Endothelial cell of umbilical vein (primary cell): ENCODE measurements around the gene CAMTA1. TPM values are rescaled to one million over a fixed set of nuclear protein-coding genes. Genes with fewer than 3 reads are reported as not detected.

Experiments used
- BruUV-seq: library from RNA; stranded (reverse); fragments of 400-500 nt; replicated peaks from 2 replicates; lab custom pipeline; 2021; lab: Mats Ljungman, UMichigan
- CTCF ChIA-PET: fragments of 300-600, 350-600 bp; sonication (Branson Sonifier 250); formaldehyde crosslinking; loops from one replicate; lab custom pipeline; 2021; ENCODE audit warnings: antibody characterized with exemption, inconsistent platforms; lab: Charles Lee
- POLR2A ChIA-PET: fragments of 300-600, 350-600 bp; sonication (Branson Sonifier 250); formaldehyde crosslinking; loops from one replicate; lab custom pipeline; 2021; ENCODE audit warnings: antibody characterized with exemption, inconsistent platforms; lab: Charles Lee
- DNase-seq: peaks from one replicate; pipeline ENCODE4 v3.0.0-alpha.2; 2011; ENCODE audit warnings: low read depth, low spot score
- FAIRE-seq: peaks from 2 replicates; lab custom pipeline; 2011; peaks lifted over from hg19 to GRCh38; lab: Jason Lieb, UNC
- H2AFZ ChIP-seq: 2 replicates; pipeline ENCODE4 v1.6.0; 2012; ENCODE audit warnings: low read depth, low read length, control low read depth, inconsistent platforms
- H3K27ac ChIP-seq: 2 replicates; pipeline ENCODE4 v1.5.1; 2011; ENCODE audit warnings: low read depth, mild to moderate bottlenecking, control low read depth, low read length, moderate library complexity; ENCODE audit not compliant: insufficient read depth
- H3K27me3 ChIP-seq, 2 experiments: 2 replicates each; pipeline versions ENCODE4 v1.6.0 to v1.6.1; 2011; ENCODE audit warnings: low read length in 2 of 2, mixed read lengths in 1 of 2; ENCODE audit not compliant: control insufficient read depth in 2 of 2, insufficient read depth in 2 of 2
- H3K36me3 ChIP-seq, 2 experiments: 2 replicates in 1 of 2; 3 replicates in 1 of 2; pipeline ENCODE4 v1.5.1; 2011; ENCODE audit warnings: low read length in 2 of 2, mild to moderate bottlenecking in 1 of 2, moderate library complexity in 1 of 2; ENCODE audit not compliant: control insufficient read depth in 2 of 2, insufficient read depth in 2 of 2; ENCODE audit errors: extremely low read depth in 1 of 2
- H3K4me1 ChIP-seq: 3 replicates; pipeline ENCODE4 v1.5.1; 2011; ENCODE audit warnings: mild to moderate bottlenecking, low read length; ENCODE audit not compliant: control insufficient read depth, insufficient read depth; ENCODE audit errors: extremely low read depth
- H3K4me2 ChIP-seq: 2 replicates; pipeline ENCODE4 v1.6.1; 2011; ENCODE audit warnings: low read length, control low read depth, mixed read lengths; ENCODE audit not compliant: insufficient read depth
- H3K4me3 ChIP-seq, 3 experiments: fragments of 200-600 bp in 1 of 3; sonication (generic), shearing (Covaris generic) in 1 of 3; replicated peaks in 1 of 3; 2 replicates each; pipeline ENCODE4 v1.5.1; 2011 to 2016; ENCODE audit warnings: control low read depth in 3 of 3, low read length in 3 of 3, mild to moderate bottlenecking in 2 of 3, inconsistent platforms in 1 of 3, low read depth in 1 of 3, moderate library complexity in 1 of 3; ENCODE audit not compliant: insufficient read depth in 1 of 3
- H3K79me2 ChIP-seq: 2 replicates; pipeline ENCODE4 v1.6.0; 2012; ENCODE audit warnings: low read length, inconsistent platforms; ENCODE audit not compliant: control insufficient read depth, insufficient read depth
- H3K9ac ChIP-seq: replicated peaks from 2 replicates; pipeline ENCODE3; 2011; ENCODE audit warnings: low read length, control low read depth; ENCODE audit not compliant: insufficient read depth; ENCODE audit errors: extremely low read depth
- H3K9me1 ChIP-seq: replicated peaks from 3 replicates; pipeline ENCODE4 v1.6.0; 2011; ENCODE audit warnings: mild to moderate bottlenecking, low read length; ENCODE audit not compliant: control insufficient read depth, insufficient read depth; ENCODE audit errors: extremely low read depth
- H3K9me3 ChIP-seq: replicated peaks from 2 replicates; pipeline ENCODE4 v1.5.1; 2012; ENCODE audit warnings: low read length, inconsistent platforms; ENCODE audit not compliant: control insufficient read depth, insufficient read depth
- H4K20me1 ChIP-seq: replicated peaks from 2 replicates; pipeline ENCODE3; 2011; ENCODE audit warnings: mild to moderate bottlenecking, low read length; ENCODE audit not compliant: control insufficient read depth, insufficient read depth; ENCODE audit errors: extremely low read depth
- CTCF ChIP-seq, 2 donors: IDR thresholded peaks; 1 replicate in 1 of 2; 2 replicates in 1 of 2; pipeline ENCODE4 v1.5.1; 2011; ENCODE audit warnings: low read length in 2 of 2, mild to moderate bottlenecking in 2 of 2, moderate library complexity in 2 of 2, control low read depth in 1 of 2, inconsistent platforms in 1 of 2, low read depth in 1 of 2; ENCODE audit not compliant: insufficient read depth in 1 of 2; ENCODE audit errors: extremely low read depth in 1 of 2
- EZH2 ChIP-seq: IDR thresholded peaks from 2 replicates; pipeline ENCODE4 v1.6.1; 2012; ENCODE audit warnings: borderline replicate concordance, low read depth, mild to moderate bottlenecking, moderate library complexity, low read length, inconsistent platforms; ENCODE audit not compliant: severe bottlenecking
- FOS ChIP-seq: IDR thresholded peaks from 2 replicates; pipeline ENCODE4 v1.6.1; 2011; ENCODE audit warnings: mild to moderate bottlenecking, low read length, moderate library complexity, borderline replicate concordance; ENCODE audit not compliant: insufficient read depth
- GATA2 ChIP-seq: IDR thresholded peaks from 2 replicates; pipeline ENCODE4 v1.7.0; 2011; ENCODE audit warnings: low read depth, mild to moderate bottlenecking, moderate library complexity, mixed read lengths, low read length; ENCODE audit not compliant: insufficient read length, insufficient read depth
- JUN ChIP-seq: IDR thresholded peaks from 2 replicates; pipeline ENCODE4 v1.6.1; 2011; ENCODE audit warnings: borderline replicate concordance, low read depth; ENCODE audit not compliant: insufficient read length, insufficient read depth
- MAX ChIP-seq: IDR thresholded peaks from 2 replicates; pipeline ENCODE4 v1.6.1; 2011; ENCODE audit not compliant: insufficient read depth, insufficient read length
- MYC ChIP-seq: IDR thresholded peaks from one replicate; pipeline ENCODE4 v1.6.1; 2011; ENCODE audit warnings: mild to moderate bottlenecking, low read depth, low read length
- POLR2A ChIP-seq: IDR thresholded peaks from 2 replicates; pipeline ENCODE4 v1.6.1; 2012; ENCODE audit warnings: low read depth, mild to moderate bottlenecking, control low read depth, low read length
- POLR2AphosphoS5 ChIP-seq: IDR thresholded peaks from 2 replicates; pipeline ENCODE4 v1.6.1; 2012; ENCODE audit warnings: low read depth, mild to moderate bottlenecking, control low read depth, low read length, moderate library complexity; ENCODE audit not compliant: insufficient read depth
- dilution Hi-C: fragments of 300-500 bp; cut with MboI; formaldehyde crosslinking; loops from one replicate; pipeline ENCODE4 v1.15.0; 2019; ENCODE audit warnings: low sequenced_read_pairs; ENCODE audit not compliant: extremely low pct_ligation_motif_present
- intact Hi-C: fragments of 100-400 bp; cut with micrococcal nuclease; formaldehyde crosslinking; loops from one replicate; pipeline ENCODE4 v1.10.0; 2022
- polyA plus RNA-seq, 4 experiments: library from polyadenylated mRNA; depleted of rRNA in 3 of 4; stranded (reverse) in 3 of 4; unstranded in 1 of 4; fragments of >200 nt; gene quantifications; 2 replicates each; pipeline versions ENCODE4 v1.2.1 to v1.2.3, GENCODE V29; 2011 to 2012; ENCODE audit warnings: missing spikeins in 1 of 4
- total RNA-seq: library from RNA; stranded (reverse); gene quantifications from 2 replicates; pipeline ENCODE4 v1.2.3, GENCODE V29; 2021

CAMTA1 gene
- total and polyA plus RNA-seq, 2 donors (not counting 3 experiments of a cell fraction or from before 2014, with no cell fraction given), result 50.8 to 92.7 TPM

- CTCF ChIA-PET, result interaction anchor here (1.8 kb wide), 1 partner anchor 587 kb away, joined by 5 read pairs; no protein-coding TSS in a partner anchor
- no peaks in the 10 kb centered on the region for H3K9me3 ChIP-seq
- no peak for FAIRE-seq
- no peaks in the 10 kb centered on the region for H3K27me3 ChIP-seq
- H3K4me2 ChIP-seq, result no peak overlapping the region
- TF ChIP-seq EZH2 (no peak), FOS (no peak), POLR2A (no peak), JUN (no peak), MYC (no peak), CTCF (IDR thresholded peaks at IDR 0.05; ENCODE audit: extremely low read depth in 1 of 2, insufficient read depth in 1 of 2, low read depth in 1 of 2, low read length in 2 of 2) (no peak), POLR2AphosphoS5 (no peak), MAX (no peak), GATA2 (no peak)
- BruUV-seq, result no TSS peak
- intact Hi-C loops (no loop called here), dilution Hi-C loops (no loop called here)
- no peaks in the 10 kb centered on the region for H3K9me1 ChIP-seq
- no peak overlapping the region for H3K4me3 ChIP-seq
- no peak overlapping the region for H2AFZ ChIP-seq
- H3K36me3 ChIP-seq, result no peaks in the 10 kb centered on the region
- no peaks in the 10 kb centered on the region for H3K4me1 ChIP-seq
- no peak for DNase-seq
- no peaks in the 10 kb centered on the region for H3K79me2 ChIP-seq
- no peak overlapping the region for H3K9ac ChIP-seq
- H3K27ac ChIP-seq, result no peak overlapping the region
- POLR2A ChIA-PET, result no interaction called here
- H4K20me1 ChIP-seq, result no peaks in the 10 kb centered on the region
Observed at GRCh38 chr1:7629465-7630195, 844.4 kb downstream of the CAMTA1 start.
